ENCODE measurements around the gene BORCS8. TPM values are rescaled to one million over a fixed set of nuclear protein-coding genes. Genes with fewer than 3 reads are reported as not detected.

The BORCS8 gene
- total RNA-seq, 6 experiments from 2014 or later = 33.9 to 43.2 (median 38.6) TPM

GRCh38 chr19:19234220-19234816 is 42.4 kb upstream of the BORCS8 start:
- DNase-seq = no peak
- no peak overlapping the region for H3K4me3 Mint-ChIP-seq
- H3K27me3 Mint-ChIP-seq (ENCODE audit: insufficient read depth) = peaks cover 19% of the 10 kb centered on the region
- 0 out of 2 replicates have a peak, but pooled peaks cover 6% of the 10 kb centered on the region for H3K36me3 Mint-ChIP-seq (ENCODE audit: low read depth)
- no peak for TF ChIP-seq CTCF (IDR thresholded peaks at IDR 0.05)
- H3K9me3 Mint-ChIP-seq = peaks cover 31% of the 10 kb centered on the region
- no peak overlapping the region for H3K27ac Mint-ChIP-seq
- no peaks in the 10 kb centered on the region for H3K4me1 Mint-ChIP-seq (ENCODE audit: low read depth)

GRCh38 chr19:19232261-19232721 is 40.3 kb upstream of the BORCS8 start:
- Mint-ChIP-seq H3K4me3 (no peak overlapping the region), H3K27me3 (ENCODE audit: insufficient read depth) (peaks cover 32% of the 10 kb centered on the region), H3K27ac (no peak overlapping the region), H3K4me1 (ENCODE audit: low read depth) (no peaks in the 10 kb centered on the region), H3K9me3 (peaks cover 31% of the 10 kb centered on the region), H3K36me3 (ENCODE audit: low read depth) (0 out of 2 replicates have a peak, but pooled peaks cover 6% of the 10 kb centered on the region)
- no peak for TF ChIP-seq CTCF (IDR thresholded peaks at IDR 0.05)
- no peak for DNase-seq

GRCh38 chr19:19230999-19231398 is 39.0 kb upstream of the BORCS8 start:
- H3K36me3 Mint-ChIP-seq (ENCODE audit: low read depth) = 0 out of 2 replicates have a peak, but pooled peaks cover 6% of the 10 kb centered on the region
- no peak overlapping the region for H3K27ac Mint-ChIP-seq
- peaks cover 34% of the 10 kb centered on the region for H3K27me3 Mint-ChIP-seq (ENCODE audit: insufficient read depth)
- no peak for DNase-seq
- no peaks in the 10 kb centered on the region for H3K4me1 Mint-ChIP-seq (ENCODE audit: low read depth)
- peaks cover 25% of the 10 kb centered on the region for H3K9me3 Mint-ChIP-seq
- no peak for TF ChIP-seq CTCF (IDR thresholded peaks at IDR 0.05)
- H3K4me3 Mint-ChIP-seq = no peak overlapping the region

GRCh38 chr19:19229701-19230100 is 37.7 kb upstream of the BORCS8 start:
- Mint-ChIP-seq H3K36me3 (ENCODE audit: low read depth) (0 out of 2 replicates have a peak, but pooled peaks cover 6% of the 10 kb centered on the region), H3K27ac (no peak overlapping the region), H3K4me1 (ENCODE audit: low read depth) (no peaks in the 10 kb centered on the region), H3K27me3 (ENCODE audit: insufficient read depth) (peaks cover 39% of the 10 kb centered on the region), H3K9me3 (peaks cover 16% of the 10 kb centered on the region), H3K4me3 (no peak overlapping the region)
- no peak for DNase-seq
- TF ChIP-seq CTCF (IDR thresholded peaks at IDR 0.05) = no peak

GRCh38 chr19:19227217-19227616 is 35.3 kb upstream of the BORCS8 start:
- peaks cover 41% of the 10 kb centered on the region for H3K27me3 Mint-ChIP-seq (ENCODE audit: insufficient read depth)
- no peak overlapping the region for H3K4me3 Mint-ChIP-seq
- no peak for TF ChIP-seq CTCF (IDR thresholded peaks at IDR 0.05)

More at GRCh38 chr19:19227217-19227616, 35.3 kb upstream of the BORCS8 start:
- Mint-ChIP-seq H3K4me1 (ENCODE audit: low read depth) (no peaks in the 10 kb centered on the region), H3K27ac (no peak overlapping the region), H3K36me3 (ENCODE audit: low read depth) (no peaks in the 10 kb centered on the region), H3K9me3 (no peaks in the 10 kb centered on the region)
- no peak for DNase-seq

Measured in HFFc6 (cell line).